Endothelial cell of umbilical vein (primary cell): ENCODE data around the gene KLHL6. TPM values are rescaled to one million over a fixed set of nuclear protein-coding genes. Genes with fewer than 3 reads are reported as not detected.

Experiments used
- BruUV-seq: library from RNA; stranded (reverse); fragments of 400-500 nt; replicated peaks from 2 replicates; lab custom pipeline; 2021; lab: Mats Ljungman, UMichigan
- CTCF ChIA-PET: fragments of 300-600, 350-600 bp; sonication (Branson Sonifier 250); formaldehyde crosslinking; loops from one replicate; lab custom pipeline; 2021; ENCODE audit warnings: antibody characterized with exemption, inconsistent platforms; lab: Charles Lee
- POLR2A ChIA-PET: fragments of 300-600, 350-600 bp; sonication (Branson Sonifier 250); formaldehyde crosslinking; loops from one replicate; lab custom pipeline; 2021; ENCODE audit warnings: antibody characterized with exemption, inconsistent platforms; lab: Charles Lee
- DNase-seq: peaks from one replicate; pipeline ENCODE4 v3.0.0-alpha.2; 2011; ENCODE audit warnings: low read depth, low spot score
- FAIRE-seq: peaks from 2 replicates; lab custom pipeline; 2011; peaks lifted over from hg19 to GRCh38; lab: Jason Lieb, UNC
- H2AFZ ChIP-seq: 2 replicates; pipeline ENCODE4 v1.6.0; 2012; ENCODE audit warnings: low read depth, low read length, control low read depth, inconsistent platforms
- H3K27ac ChIP-seq: 2 replicates; pipeline ENCODE4 v1.5.1; 2011; ENCODE audit warnings: low read depth, mild to moderate bottlenecking, control low read depth, low read length, moderate library complexity; ENCODE audit not compliant: insufficient read depth
- H3K27me3 ChIP-seq, 2 experiments: 2 replicates each; pipeline versions ENCODE4 v1.6.0 to v1.6.1; 2011; ENCODE audit warnings: low read length in 2 of 2, mixed read lengths in 1 of 2; ENCODE audit not compliant: control insufficient read depth in 2 of 2, insufficient read depth in 2 of 2
- H3K36me3 ChIP-seq, 2 experiments: 2 replicates in 1 of 2; 3 replicates in 1 of 2; pipeline ENCODE4 v1.5.1; 2011; ENCODE audit warnings: low read length in 2 of 2, mild to moderate bottlenecking in 1 of 2, moderate library complexity in 1 of 2; ENCODE audit not compliant: control insufficient read depth in 2 of 2, insufficient read depth in 2 of 2; ENCODE audit errors: extremely low read depth in 1 of 2
- H3K4me1 ChIP-seq: 3 replicates; pipeline ENCODE4 v1.5.1; 2011; ENCODE audit warnings: mild to moderate bottlenecking, low read length; ENCODE audit not compliant: control insufficient read depth, insufficient read depth; ENCODE audit errors: extremely low read depth
- H3K4me2 ChIP-seq: 2 replicates; pipeline ENCODE4 v1.6.1; 2011; ENCODE audit warnings: low read length, control low read depth, mixed read lengths; ENCODE audit not compliant: insufficient read depth
- H3K4me3 ChIP-seq, 3 experiments: fragments of 200-600 bp in 1 of 3; sonication (generic), shearing (Covaris generic) in 1 of 3; replicated peaks in 1 of 3; 2 replicates each; pipeline ENCODE4 v1.5.1; 2011 to 2016; ENCODE audit warnings: control low read depth in 3 of 3, low read length in 3 of 3, mild to moderate bottlenecking in 2 of 3, inconsistent platforms in 1 of 3, low read depth in 1 of 3, moderate library complexity in 1 of 3; ENCODE audit not compliant: insufficient read depth in 1 of 3
- H3K79me2 ChIP-seq: 2 replicates; pipeline ENCODE4 v1.6.0; 2012; ENCODE audit warnings: low read length, inconsistent platforms; ENCODE audit not compliant: control insufficient read depth, insufficient read depth
- H3K9ac ChIP-seq: replicated peaks from 2 replicates; pipeline ENCODE3; 2011; ENCODE audit warnings: low read length, control low read depth; ENCODE audit not compliant: insufficient read depth; ENCODE audit errors: extremely low read depth
- H3K9me1 ChIP-seq: replicated peaks from 3 replicates; pipeline ENCODE4 v1.6.0; 2011; ENCODE audit warnings: mild to moderate bottlenecking, low read length; ENCODE audit not compliant: control insufficient read depth, insufficient read depth; ENCODE audit errors: extremely low read depth
- H3K9me3 ChIP-seq: replicated peaks from 2 replicates; pipeline ENCODE4 v1.5.1; 2012; ENCODE audit warnings: low read length, inconsistent platforms; ENCODE audit not compliant: control insufficient read depth, insufficient read depth
- H4K20me1 ChIP-seq: replicated peaks from 2 replicates; pipeline ENCODE3; 2011; ENCODE audit warnings: mild to moderate bottlenecking, low read length; ENCODE audit not compliant: control insufficient read depth, insufficient read depth; ENCODE audit errors: extremely low read depth
- EZH2 ChIP-seq: IDR thresholded peaks from 2 replicates; pipeline ENCODE4 v1.6.1; 2012; ENCODE audit warnings: borderline replicate concordance, low read depth, mild to moderate bottlenecking, moderate library complexity, low read length, inconsistent platforms; ENCODE audit not compliant: severe bottlenecking
- FOS ChIP-seq: IDR thresholded peaks from 2 replicates; pipeline ENCODE4 v1.6.1; 2011; ENCODE audit warnings: mild to moderate bottlenecking, low read length, moderate library complexity, borderline replicate concordance; ENCODE audit not compliant: insufficient read depth
- GATA2 ChIP-seq: IDR thresholded peaks from 2 replicates; pipeline ENCODE4 v1.7.0; 2011; ENCODE audit warnings: low read depth, mild to moderate bottlenecking, moderate library complexity, mixed read lengths, low read length; ENCODE audit not compliant: insufficient read length, insufficient read depth
- JUN ChIP-seq: IDR thresholded peaks from 2 replicates; pipeline ENCODE4 v1.6.1; 2011; ENCODE audit warnings: borderline replicate concordance, low read depth; ENCODE audit not compliant: insufficient read length, insufficient read depth
- MYC ChIP-seq: IDR thresholded peaks from one replicate; pipeline ENCODE4 v1.6.1; 2011; ENCODE audit warnings: mild to moderate bottlenecking, low read depth, low read length
- POLR2A ChIP-seq: IDR thresholded peaks from 2 replicates; pipeline ENCODE4 v1.6.1; 2012; ENCODE audit warnings: low read depth, mild to moderate bottlenecking, control low read depth, low read length
- POLR2AphosphoS5 ChIP-seq: IDR thresholded peaks from 2 replicates; pipeline ENCODE4 v1.6.1; 2012; ENCODE audit warnings: low read depth, mild to moderate bottlenecking, control low read depth, low read length, moderate library complexity; ENCODE audit not compliant: insufficient read depth
- dilution Hi-C: fragments of 300-500 bp; cut with MboI; formaldehyde crosslinking; loops from one replicate; pipeline ENCODE4 v1.15.0; 2019; ENCODE audit warnings: low sequenced_read_pairs; ENCODE audit not compliant: extremely low pct_ligation_motif_present
- intact Hi-C: fragments of 100-400 bp; cut with micrococcal nuclease; formaldehyde crosslinking; loops from one replicate; pipeline ENCODE4 v1.10.0; 2022
- polyA plus RNA-seq, 4 experiments: library from polyadenylated mRNA; depleted of rRNA in 3 of 4; stranded (reverse) in 3 of 4; unstranded in 1 of 4; fragments of >200 nt; gene quantifications; 2 replicates each; pipeline versions ENCODE4 v1.2.1 to v1.2.3, GENCODE V29; 2011 to 2012; ENCODE audit warnings: missing spikeins in 1 of 4
- total RNA-seq: library from RNA; stranded (reverse); gene quantifications from 2 replicates; pipeline ENCODE4 v1.2.3, GENCODE V29; 2021
- TF ChIP-seq, protein P1 (sequence below), 2 donors: IDR thresholded peaks; 1 replicate in 1 of 2; 2 replicates in 1 of 2; pipeline ENCODE4 v1.5.1; 2011; ENCODE audit warnings: low read length in 2 of 2, mild to moderate bottlenecking in 2 of 2, moderate library complexity in 2 of 2, control low read depth in 1 of 2, inconsistent platforms in 1 of 2, low read depth in 1 of 2; ENCODE audit not compliant: insufficient read depth in 1 of 2; ENCODE audit errors: extremely low read depth in 1 of 2
- TF ChIP-seq, protein P2 (sequence below): IDR thresholded peaks from 2 replicates; pipeline ENCODE4 v1.6.1; 2011; ENCODE audit not compliant: insufficient read depth, insufficient read length

The KLHL6 gene
- total and polyA plus RNA-seq, 2 donors (not counting 3 experiments of a cell fraction or from before 2014, with no cell fraction given) = 5.7 to 12.6 TPM

DNA sequence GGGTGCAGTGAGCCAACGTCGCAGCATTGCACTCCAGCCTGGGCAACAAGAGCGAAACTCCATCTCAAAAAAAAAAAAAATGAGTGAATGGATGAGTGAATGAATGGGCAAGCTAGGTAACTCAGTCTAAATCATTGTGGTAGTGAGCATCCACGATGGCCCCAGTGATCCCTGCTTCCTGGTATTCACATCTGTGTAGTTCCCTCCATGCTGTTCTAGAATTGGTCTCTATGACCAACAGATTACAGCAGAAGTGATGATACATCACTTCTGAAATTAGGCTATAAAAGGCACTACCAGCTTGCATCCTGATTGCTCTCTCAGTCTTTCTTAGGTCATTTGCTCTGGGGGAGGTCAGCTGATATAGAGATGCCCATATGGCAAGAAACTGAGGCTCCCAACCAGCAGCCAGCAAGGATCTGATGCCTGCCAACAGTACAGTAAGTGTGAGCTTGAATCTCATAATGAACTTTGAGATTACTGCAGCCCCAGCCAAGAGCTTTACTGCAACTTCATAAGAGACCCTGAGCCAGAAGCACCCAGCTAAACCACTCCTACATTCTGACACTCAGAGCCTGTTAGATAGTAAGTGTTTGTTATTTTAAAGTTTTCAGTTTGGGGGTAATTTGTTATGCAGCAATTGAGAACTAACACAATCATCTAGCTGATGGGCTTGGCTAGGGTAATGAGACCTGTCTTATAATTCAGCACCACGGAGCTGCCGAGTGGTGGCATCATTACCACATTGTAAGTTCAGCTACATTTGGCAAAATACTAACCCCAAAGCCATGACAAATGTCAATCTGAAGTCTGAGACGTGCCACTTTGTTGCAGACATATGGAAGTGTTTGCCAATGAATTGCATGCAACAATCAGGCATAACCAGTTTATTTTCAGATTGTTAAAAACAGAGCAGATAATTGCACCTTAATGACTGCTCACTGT, 53.0 kb downstream of the KLHL6 start:
- Histone ChIP-seq H3K9ac (no peak overlapping the region), H4K20me1 (no peaks in the 10 kb centered on the region), H3K9me3 (no peaks in the 10 kb centered on the region), H3K27ac (no peak overlapping the region), H3K9me1 (no peaks in the 10 kb centered on the region), H3K4me3 (no peak overlapping the region), H3K79me2 (no peaks in the 10 kb centered on the region), H3K27me3 (no peaks in the 10 kb centered on the region), H3K4me2 (no peak overlapping the region), H3K36me3 (no peaks in the 10 kb centered on the region), H3K4me1 (no peaks in the 10 kb centered on the region), H2AFZ (no peak overlapping the region)
- DNase-seq (no peak), FAIRE-seq (no peak)
- POLR2A ChIA-PET = no interaction called here
- no TSS peak for BruUV-seq
- CTCF ChIA-PET = interaction anchor here (0.7 to 1.6 kb wide), 7 partner anchors 14 to 265 kb away, joined by 3 to 5 read pairs (median 3); no protein-coding TSS in a partner anchor
- TF ChIP-seq GATA2 (no peak), JUN (no peak), FOS (no peak), POLR2AphosphoS5 (no peak), EZH2 (no peak), POLR2A (no peak), MYC (no peak)
- TF ChIP-seq, protein P1, sequence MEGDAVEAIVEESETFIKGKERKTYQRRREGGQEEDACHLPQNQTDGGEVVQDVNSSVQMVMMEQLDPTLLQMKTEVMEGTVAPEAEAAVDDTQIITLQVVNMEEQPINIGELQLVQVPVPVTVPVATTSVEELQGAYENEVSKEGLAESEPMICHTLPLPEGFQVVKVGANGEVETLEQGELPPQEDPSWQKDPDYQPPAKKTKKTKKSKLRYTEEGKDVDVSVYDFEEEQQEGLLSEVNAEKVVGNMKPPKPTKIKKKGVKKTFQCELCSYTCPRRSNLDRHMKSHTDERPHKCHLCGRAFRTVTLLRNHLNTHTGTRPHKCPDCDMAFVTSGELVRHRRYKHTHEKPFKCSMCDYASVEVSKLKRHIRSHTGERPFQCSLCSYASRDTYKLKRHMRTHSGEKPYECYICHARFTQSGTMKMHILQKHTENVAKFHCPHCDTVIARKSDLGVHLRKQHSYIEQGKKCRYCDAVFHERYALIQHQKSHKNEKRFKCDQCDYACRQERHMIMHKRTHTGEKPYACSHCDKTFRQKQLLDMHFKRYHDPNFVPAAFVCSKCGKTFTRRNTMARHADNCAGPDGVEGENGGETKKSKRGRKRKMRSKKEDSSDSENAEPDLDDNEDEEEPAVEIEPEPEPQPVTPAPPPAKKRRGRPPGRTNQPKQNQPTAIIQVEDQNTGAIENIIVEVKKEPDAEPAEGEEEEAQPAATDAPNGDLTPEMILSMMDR (IDR thresholded peaks at IDR 0.05; ENCODE audit: extremely low read depth in 1 of 2, insufficient read depth in 1 of 2, low read depth in 1 of 2, low read length in 2 of 2) = no peak
- TF ChIP-seq, protein P2, sequence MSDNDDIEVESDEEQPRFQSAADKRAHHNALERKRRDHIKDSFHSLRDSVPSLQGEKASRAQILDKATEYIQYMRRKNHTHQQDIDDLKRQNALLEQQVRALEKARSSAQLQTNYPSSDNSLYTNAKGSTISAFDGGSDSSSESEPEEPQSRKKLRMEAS = no peak
- intact Hi-C loops (no loop called here), dilution Hi-C loops (no loop called here)
